Left ventricle myocardium inferior (tissue), 1 donor: ENCODE results near the gene LINC00632. TPM values are rescaled to one million over a fixed set of nuclear protein-coding genes. Genes with fewer than 3 reads are reported as not detected.

ENCODE experiments used
- DNase-seq: peaks from one replicate; pipeline ENCODE4 v3.0.0-alpha.2; 2020
- H3K27ac ChIP-seq: fragments of 200-600 bp; replicated peaks from 2 replicates; pipeline ENCODE4 v1.8.0; 2021
- H3K27me3 ChIP-seq: fragments of 200-600 bp; 2 replicates; pipeline ENCODE4 v1.8.0; 2021; ENCODE audit warnings: low read depth
- H3K36me3 ChIP-seq: fragments of 200-600 bp; 2 replicates; pipeline ENCODE4 v1.8.0; 2021
- H3K4me1 ChIP-seq: fragments of 200-600 bp; 2 replicates; pipeline ENCODE4 v1.8.0; 2021
- H3K4me3 ChIP-seq: fragments of 200-600 bp; 2 replicates; pipeline ENCODE4 v1.8.0; 2021; ENCODE audit warnings: mild to moderate bottlenecking, moderate library complexity
- H3K9me3 ChIP-seq: fragments of 200-600 bp; replicated peaks from 2 replicates; pipeline ENCODE4 v1.8.0; 2021
- CTCF ChIP-seq: fragments of 200-600 bp; IDR thresholded peaks from 2 replicates; pipeline ENCODE4 v1.8.0; 2021; ENCODE audit warnings: antibody characterized with exemption, mild to moderate bottlenecking, borderline replicate concordance
- intact Hi-C: fragments of 100-400 bp; cut with micrococcal nuclease; formaldehyde crosslinking; loops from one replicate; pipeline ENCODE4 v1.11.0; 2022
- total RNA-seq: library from RNA; stranded (reverse); fragmentation: NEBNext Ultra II Directional; extraction: Animal tissue kit (Norgen Biotek cat#: 25700); gene quantifications from one replicate; pipeline ENCODE4 v1.2.1, GENCODE V29; 2021
- donor health status: DM: no; HTN: yes; CAD: no; lungs with severe emphysema.

LINC00632 gene
- total RNA-seq, 1 donor from 2014 or later = 123 TPM

DNA sequence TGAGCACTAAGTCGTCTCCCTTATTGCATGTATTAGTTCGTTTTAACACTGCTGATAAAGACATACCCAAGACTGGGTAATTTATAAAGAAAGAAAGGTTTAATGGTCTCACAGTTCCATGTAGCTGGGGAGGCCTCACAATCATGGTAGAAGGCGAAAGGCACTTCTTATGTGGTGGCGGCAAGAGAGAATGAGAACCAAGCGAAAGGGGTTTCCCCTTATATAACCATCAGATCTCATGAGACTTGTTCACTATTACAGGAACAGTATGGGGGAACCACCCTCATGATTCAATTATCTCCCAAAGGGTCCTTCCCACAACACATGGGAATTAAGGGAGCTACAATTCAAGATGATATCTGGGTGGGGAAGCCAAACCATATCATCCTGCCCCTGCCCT lies 85.1 kb downstream of the LINC00632 start:
- Histone ChIP-seq H3K27me3 (no peaks in the 10 kb centered on the region), H3K36me3 (no peaks in the 10 kb centered on the region), H3K4me1 (no peaks in the 10 kb centered on the region), H3K9me3 (no peaks in the 10 kb centered on the region), H3K4me3 (no peak overlapping the region), H3K27ac (no peak overlapping the region)
- DNase-seq = no peak
- TF ChIP-seq CTCF = no peak
- intact Hi-C loops = no loop called here

- Histone ChIP-seq H3K27me3 (no peaks in the 10 kb centered on the region), H3K4me1 (no peaks in the 10 kb centered on the region), H3K9me3 (no peaks in the 10 kb centered on the region), H3K27ac (no peak overlapping the region), H3K36me3 (no peaks in the 10 kb centered on the region), H3K4me3 (no peak overlapping the region)
- intact Hi-C loops = no loop called here
- no peak for DNase-seq
- no peak for TF ChIP-seq CTCF
Measured at GRCh38 chrX:140799216-140799615, 89.7 kb downstream of the LINC00632 start.

- intact Hi-C loops = no loop called here
- no peaks in the 10 kb centered on the region for H3K4me1 ChIP-seq
- DNase-seq = no peak
- H3K36me3 ChIP-seq = no peaks in the 10 kb centered on the region
- H3K27ac ChIP-seq = no peak overlapping the region
- no peak overlapping the region for H3K4me3 ChIP-seq
- no peak for TF ChIP-seq CTCF
- no peaks in the 10 kb centered on the region for H3K27me3 ChIP-seq
- no peaks in the 10 kb centered on the region for H3K9me3 ChIP-seq
Measured at GRCh38 chrX:140804292-140804691, 94.7 kb downstream of the LINC00632 start.

DNA sequence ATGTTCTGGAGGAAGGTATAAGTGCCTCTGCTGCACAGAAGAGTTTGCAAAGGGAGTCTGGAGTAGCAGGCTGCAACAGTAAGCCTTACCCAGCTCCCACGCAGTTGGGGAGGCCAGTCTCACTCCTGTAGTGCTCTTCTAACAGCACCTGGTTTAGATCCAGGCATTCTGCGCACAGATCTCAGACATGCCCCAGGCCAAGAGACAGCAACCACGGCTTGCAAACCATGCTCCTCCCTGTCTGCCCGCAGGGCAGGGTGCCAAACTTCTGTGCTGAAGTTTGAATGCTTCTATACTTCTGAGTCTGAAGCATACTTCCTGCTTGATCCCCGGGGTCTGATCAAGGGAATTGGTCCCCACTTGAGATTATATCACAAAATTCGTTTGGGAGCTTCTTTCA lies 106.3 kb downstream of the LINC00632 start:
- intact Hi-C loops = no loop called here

GRCh38 chrX:140817943-140818342 lies 108.4 kb downstream of the LINC00632 start:
- H3K9me3 ChIP-seq = no peaks in the 10 kb centered on the region
- DNase-seq = no peak
- peak; percentile 38 for TF ChIP-seq CTCF

More for the DNA sequence above, 106.3 kb downstream of the LINC00632 start:
- no peak overlapping the region for H3K27ac ChIP-seq
- no peak overlapping the region for H3K4me3 ChIP-seq
- no peaks in the 10 kb centered on the region for H3K4me1 ChIP-seq
- no peak for DNase-seq
- no peaks in the 10 kb centered on the region for H3K36me3 ChIP-seq
- no peak for TF ChIP-seq CTCF
- H3K27me3 ChIP-seq = no peaks in the 10 kb centered on the region
- H3K9me3 ChIP-seq = peaks cover 17% of the 10 kb centered on the region

DNA sequence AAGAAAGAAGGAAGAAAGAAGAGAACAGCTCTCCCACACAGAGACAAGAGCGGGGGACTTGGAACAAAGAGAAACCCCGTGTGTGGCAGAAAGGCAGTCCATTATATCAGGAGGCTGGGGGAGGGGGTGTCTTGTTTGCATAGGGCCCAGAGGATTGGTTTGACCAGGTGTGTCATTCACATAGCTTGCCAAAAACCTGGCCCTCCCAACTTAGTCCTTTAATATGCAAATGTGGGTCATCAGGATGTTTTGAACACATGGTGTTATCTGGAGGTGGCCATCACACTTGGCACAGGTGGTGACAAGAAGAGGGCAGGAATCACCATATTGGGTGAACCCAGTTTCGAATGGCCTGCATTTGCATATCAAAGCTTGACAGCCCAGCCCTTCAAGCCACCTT lies 111.7 kb downstream of the LINC00632 start:
- no peak overlapping the region for H3K27ac ChIP-seq
- intact Hi-C loops = no loop called here

More at GRCh38 chrX:140817943-140818342, 108.4 kb downstream of the LINC00632 start:
- H3K4me1 ChIP-seq = no peaks in the 10 kb centered on the region
- H3K27me3 ChIP-seq = no peaks in the 10 kb centered on the region
- intact Hi-C loops = no loop called here
- no peaks in the 10 kb centered on the region for H3K36me3 ChIP-seq
- H3K4me3 ChIP-seq = no peak overlapping the region
- H3K27ac ChIP-seq = no peak overlapping the region

More for the DNA sequence above, 111.7 kb downstream of the LINC00632 start:
- Histone ChIP-seq H3K27me3 (no peaks in the 10 kb centered on the region), H3K4me3 (no peak overlapping the region), H3K36me3 (no peaks in the 10 kb centered on the region), H3K9me3 (no peaks in the 10 kb centered on the region), H3K4me1 (no peaks in the 10 kb centered on the region)
- TF ChIP-seq CTCF = no peak
- DNase-seq = no peak
